AG09319 (cell line): ENCODE data around the gene DCAF15.

Experiments used
- DNase-seq: peaks from one replicate; pipeline ENCODE4 v3.0.0-alpha.2; 2010; ENCODE audit warnings: low read depth; ENCODE audit errors: extremely low read depth
- CTCF ChIP-seq: IDR thresholded peaks from 2 replicates; pipeline ENCODE4 v1.5.1; 2011; ENCODE audit warnings: low read depth, mild to moderate bottlenecking, inconsistent platforms, low read length, moderate library complexity

DCAF15 gene

GRCh38 chr19:13975870-13976269 is 23.6 kb downstream of the DCAF15 start:
- no peak for TF ChIP-seq CTCF
- no peak for DNase-seq

- TF ChIP-seq CTCF, result no peak
- no peak for DNase-seq
Observed at GRCh38 chr19:13976446-13976845, 24.1 kb downstream of the DCAF15 start.

GRCh38 chr19:13977803-13978202 is 25.5 kb downstream of the DCAF15 start:
- TF ChIP-seq CTCF, result no peak
- no peak for DNase-seq

- no peak for TF ChIP-seq CTCF
- DNase-seq, result no peak
Observed at GRCh38 chr19:13978351-13979243, 26.3 kb downstream of the DCAF15 start.

- TF ChIP-seq CTCF, result no peak
- DNase-seq, result no peak
Observed at GRCh38 chr19:13979244-13979615, 26.9 kb downstream of the DCAF15 start.

GRCh38 chr19:13979686-13980085 is 27.4 kb downstream of the DCAF15 start:
- TF ChIP-seq CTCF, result no peak
- DNase-seq, result no peak

GRCh38 chr19:13980340-13980739 is 28.0 kb downstream of the DCAF15 start:
- no peak for DNase-seq
- TF ChIP-seq CTCF, result no peak
